Natural killer cell (primary cell): ENCODE measurements around the gene PKP1. TPM values are rescaled to one million over a fixed set of nuclear protein-coding genes. Genes with fewer than 3 reads are reported as not detected.

Source experiments
- ATAC-seq, 3 donors: fragments of 150-1000 bp in 2 of 3; fragments of 200-7000 bp in 1 of 3; cut with Tn5 transposase; 1 replicate in 1 of 3; 2 replicates in 2 of 3; pipeline ENCODE4 v1.10.0; 2021; ENCODE audit warnings: mild to moderate bottlenecking in 2 of 3, moderate library complexity in 2 of 3
- DNase-seq, 2 donors: peaks; one replicate each; pipeline versions ENCODE4 v3.0.0 to v3.0.0-alpha.2; 2013 to 2021; ENCODE audit warnings: mixed read lengths in 1 of 2
- H3K27ac ChIP-seq: one replicate; pipeline ENCODE4 v1.5.1; 2013; ENCODE audit warnings: mild to moderate bottlenecking, low read length
- H3K27me3 ChIP-seq: one replicate; pipeline ENCODE4 v1.6.1; 2013; ENCODE audit warnings: low read length; ENCODE audit not compliant: control insufficient read depth, insufficient read depth
- H3K36me3 ChIP-seq: one replicate; pipeline ENCODE4 v1.6.1; 2013; ENCODE audit warnings: low read length; ENCODE audit not compliant: control insufficient read depth, insufficient read depth
- H3K4me1 ChIP-seq: one replicate; pipeline ENCODE4 v1.6.1; 2013; ENCODE audit warnings: low read length; ENCODE audit not compliant: control insufficient read depth, insufficient read depth
- H3K4me3 ChIP-seq: one replicate; pipeline ENCODE4 v1.5.1; 2013; ENCODE audit warnings: low read length
- H3K9me3 ChIP-seq: one replicate; pipeline ENCODE4 v1.6.1; 2013; ENCODE audit warnings: low read length; ENCODE audit not compliant: control insufficient read depth, insufficient read depth
- H3K27ac Mint-ChIP-seq, 2 donors: one replicate each; pipeline ENCODE4 v1.8.0; 2022; ENCODE audit warnings: mild to moderate bottlenecking in 2 of 2, mixed read lengths in 2 of 2, moderate library complexity in 1 of 2
- H3K27me3 Mint-ChIP-seq, 2 donors: one replicate each; pipeline ENCODE4 v1.8.0; 2022; ENCODE audit warnings: low read depth in 2 of 2, mixed read lengths in 2 of 2
- H3K36me3 Mint-ChIP-seq: one replicate; pipeline ENCODE4 v1.8.0; 2022; ENCODE audit warnings: mixed read lengths
- H3K4me1 Mint-ChIP-seq, 2 donors: one replicate each; pipeline ENCODE4 v1.8.0; 2022; ENCODE audit warnings: mixed read lengths in 2 of 2
- H3K4me3 Mint-ChIP-seq: one replicate; pipeline ENCODE4 v1.8.0; 2022; ENCODE audit warnings: mild to moderate bottlenecking, moderate library complexity, mixed read lengths
- H3K9me3 Mint-ChIP-seq, 2 donors: one replicate each; pipeline ENCODE4 v1.8.0; 2022; ENCODE audit warnings: mixed read lengths in 2 of 2
- CTCF ChIP-seq: fragments of 200-600 bp; IDR thresholded peaks from one replicate; pipeline ENCODE4 v1.8.0; 2022; ENCODE audit warnings: antibody characterized with exemption
- WGBS: methylation state at CpG from one replicate; pipeline ENCODE4 v1.1.7; 2013; ENCODE audit warnings: missing lambda C conversion rate; ENCODE audit not compliant: insufficient coverage; 5-methylcytosine and 5-hydroxymethylcytosine counted together
- intact Hi-C: fragments of 100-400 bp; cut with micrococcal nuclease; formaldehyde crosslinking; loops from one replicate; pipeline ENCODE4 v1.14.2; 2022
- total RNA-seq, 4 donors: library from RNA; stranded (reverse); fragments of 120-200 nt in 1 of 4; gene quantifications; one replicate each; pipeline versions ENCODE4 v1.2.3 to v1.2.4, GENCODE V29; 2013 to 2022

The PKP1 gene
- total RNA-seq, 3 donors from 2014 or later (not counting 1 experiment from before 2014, with no cell fraction given): not detected

- no peak for DNase-seq
- Histone ChIP-seq H3K27ac (no peak overlapping the region), H3K4me3 (no peak overlapping the region), H3K4me1 (no peaks in the 10 kb centered on the region), H3K36me3 (no peaks in the 10 kb centered on the region), H3K9me3 (no peaks in the 10 kb centered on the region), H3K27me3 (no peaks in the 10 kb centered on the region)
- Mint-ChIP-seq H3K4me3 (no peak overlapping the region), H3K27ac (no peak overlapping the region), H3K36me3 (no peaks in the 10 kb centered on the region), H3K9me3 (no peaks in the 10 kb centered on the region), H3K27me3 (peaks cover 3 to 12% of the 10 kb centered on the region in 2 donors), H3K4me1 (no peaks in the 10 kb centered on the region)
- intact Hi-C loops: no loop called here
- no peak for TF ChIP-seq CTCF
- ATAC-seq: no peak
- 98% methylated on average over 2 of the region's 2 CpGs for WGBS
These were observed 47.2 kb downstream of the PKP1 start for GRCh38 chr1:201330541-201330940.

- Mint-ChIP-seq H3K27me3 (peaks cover 3 to 9% of the 10 kb centered on the region in 2 donors), H3K4me1 (no peaks in the 10 kb centered on the region), H3K4me3 (no peak overlapping the region), H3K27ac (no peak overlapping the region), H3K36me3 (no peaks in the 10 kb centered on the region), H3K9me3 (no peaks in the 10 kb centered on the region)
- no peaks in the 10 kb centered on the region for H3K9me3 ChIP-seq
- no peaks in the 10 kb centered on the region for H3K4me1 ChIP-seq
- H3K27ac ChIP-seq: no peak overlapping the region
- H3K36me3 ChIP-seq: no peaks in the 10 kb centered on the region
- intact Hi-C loops: no loop called here
- no peak for TF ChIP-seq CTCF
- H3K27me3 ChIP-seq: no peaks in the 10 kb centered on the region
- 79% methylated on average over 6 of the region's 7 CpGs for WGBS
- DNase-seq (no peak), ATAC-seq (no peak)
- H3K4me3 ChIP-seq: no peak overlapping the region
These were observed 47.9 kb downstream of the PKP1 start for GRCh38 chr1:201331166-201331565.

GRCh38 chr1:201332021-201332420 is 48.7 kb downstream of the PKP1 start:
- 91% methylated on average over 8 of the region's 8 CpGs for WGBS
- no peaks in the 10 kb centered on the region for H3K4me1 Mint-ChIP-seq
- H3K27ac Mint-ChIP-seq: no peak overlapping the region
- Histone ChIP-seq H3K27me3 (no peaks in the 10 kb centered on the region), H3K4me1 (no peaks in the 10 kb centered on the region), H3K27ac (no peak overlapping the region), H3K4me3 (no peak overlapping the region), H3K36me3 (no peaks in the 10 kb centered on the region), H3K9me3 (no peaks in the 10 kb centered on the region)
- intact Hi-C loops: no loop called here
- H3K36me3 Mint-ChIP-seq: no peaks in the 10 kb centered on the region
- ATAC-seq (no peak), DNase-seq (no peak)
- peaks cover 0 to under 1% of the 10 kb centered on the region in 2 donors for H3K27me3 Mint-ChIP-seq
- no peak for TF ChIP-seq CTCF
- no peak overlapping the region for H3K4me3 Mint-ChIP-seq
- H3K9me3 Mint-ChIP-seq: no peaks in the 10 kb centered on the region

GRCh38 chr1:201332616-201333335 is 49.5 kb downstream of the PKP1 start:
- intact Hi-C loops: no loop called here
- Histone ChIP-seq H3K4me1 (no peaks in the 10 kb centered on the region), H3K27ac (no peak overlapping the region), H3K9me3 (no peaks in the 10 kb centered on the region), H3K27me3 (no peaks in the 10 kb centered on the region), H3K36me3 (no peaks in the 10 kb centered on the region), H3K4me3 (no peak overlapping the region)
- no peak overlapping the region for H3K27ac Mint-ChIP-seq
- no peaks in the 10 kb centered on the region for H3K4me1 Mint-ChIP-seq
- no peaks in the 10 kb centered on the region for H3K27me3 Mint-ChIP-seq
- WGBS: 90% methylated on average over 10 of the region's 10 CpGs
- no peak for TF ChIP-seq CTCF
- no peaks in the 10 kb centered on the region for H3K36me3 Mint-ChIP-seq
- H3K9me3 Mint-ChIP-seq: no peaks in the 10 kb centered on the region
- ATAC-seq: no peak
- H3K4me3 Mint-ChIP-seq: no peak overlapping the region
- DNase-seq: no peak
